Endometrium (tissue), 2 donors: Measurements from ENCODE around the gene CCDC169.
"Not testable (repeated sequence)": the region's sequence is repeated elsewhere in the genome, so short reads cannot be mapped to it uniquely, and the experiment has no call there.

Experiments used
- FAIRE-seq: peaks from 2 replicates; lab custom pipeline; 2012; peaks lifted over from hg19 to GRCh38; lab: Jason Lieb, UNC
- donor health status: control.
- donor health status: control.

Gene CCDC169

GRCh38 chr13:36297366-36298338 is at the start of gene CCDC169:
TSS of gene CCDC169 (minus strand) at chr13:36297814. CDS start at chr13:36297719, 95 bp downstream.
- no peak for FAIRE-seq

DNA sequence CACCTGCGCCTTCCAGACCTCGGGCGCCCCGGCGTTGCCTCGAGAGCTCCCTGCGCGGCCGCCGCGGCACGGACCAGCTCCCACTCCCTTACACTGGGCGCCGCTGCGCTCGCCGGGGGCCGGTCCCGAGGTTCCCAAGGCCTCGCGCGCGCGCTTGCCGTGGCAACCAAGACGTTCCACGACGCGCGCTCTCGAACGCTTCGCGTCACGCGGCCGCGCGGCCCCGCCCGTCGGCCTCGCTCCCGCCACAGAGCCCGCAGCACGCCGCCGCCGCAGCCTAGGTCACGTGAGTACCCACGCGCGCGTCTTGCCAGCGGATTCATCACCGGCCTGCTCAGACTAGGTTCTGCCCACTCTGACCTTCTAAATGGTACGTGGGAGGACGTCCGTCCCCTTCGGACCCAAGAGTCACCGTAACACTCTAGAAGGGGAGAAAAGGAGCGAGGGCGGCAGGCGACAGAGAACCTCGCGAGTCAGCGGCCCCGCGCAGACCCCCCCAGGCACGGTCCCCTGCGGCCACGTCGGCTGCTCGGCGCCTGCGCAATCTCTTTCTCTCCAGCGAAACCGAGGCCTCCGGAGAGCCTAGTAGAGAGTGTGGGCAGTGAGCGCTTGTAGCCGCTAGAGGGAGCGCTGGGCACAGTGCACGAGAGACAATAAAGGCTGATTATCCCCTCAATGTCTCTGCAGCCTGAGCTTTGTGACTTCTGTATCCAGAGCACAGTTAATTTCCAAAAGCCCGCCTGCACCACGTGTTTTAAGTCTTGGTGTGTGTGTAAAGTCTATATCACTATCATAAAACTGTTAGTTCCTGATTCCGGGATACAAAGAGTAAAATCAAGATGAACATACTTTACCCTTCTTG is 48.8 kb upstream of the CCDC169 start, which contains the start of gene SPART:
SPART (minus strand) TSS at position 173 of the 862 bp plus-strand sequence. CDS start 10,564 bp downstream, outside the sequence.
- FAIRE-seq = peak; percentile 86

DNA sequence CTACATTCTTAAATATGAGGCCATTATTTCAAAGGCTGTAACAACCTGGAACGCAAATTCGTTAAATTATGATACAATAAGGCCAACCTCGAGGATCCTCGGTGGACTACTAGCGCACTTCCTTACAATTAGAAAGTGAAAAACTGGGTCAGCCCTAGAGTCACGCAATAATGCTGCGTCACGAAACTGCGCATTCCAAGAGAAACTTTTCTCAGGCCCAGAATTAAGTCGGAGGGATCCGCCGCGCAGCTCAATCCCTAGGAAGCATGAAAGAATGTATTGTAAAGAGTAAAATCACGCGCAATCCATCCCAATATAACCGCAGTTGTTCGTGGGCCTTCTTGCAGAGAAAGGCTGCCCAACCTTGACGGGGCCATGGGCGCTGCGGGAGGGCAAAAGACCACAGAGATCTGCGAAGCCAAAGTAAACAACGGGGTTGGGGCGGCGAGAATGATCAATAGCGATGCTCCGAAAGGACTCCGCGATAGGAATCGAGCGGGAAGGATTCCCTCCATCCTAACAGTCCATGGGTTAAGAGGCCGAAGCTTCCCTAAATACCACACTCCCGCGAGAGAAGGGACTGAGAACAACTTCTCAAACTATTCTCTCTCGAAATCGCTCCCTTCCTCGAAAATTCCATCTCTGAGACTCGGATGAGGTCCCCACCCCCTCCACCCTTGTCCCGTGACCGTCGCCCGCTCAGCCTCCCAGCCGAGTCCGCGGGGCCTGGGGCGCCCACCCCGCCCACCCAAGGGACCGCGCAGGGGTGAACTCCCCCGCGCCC is 48.0 kb upstream of the CCDC169 start:
- FAIRE-seq = no peak

- FAIRE-seq = no peak
Observed at GRCh38 chr13:36344886-36345437, 47.3 kb upstream of the CCDC169 start.

DNA sequence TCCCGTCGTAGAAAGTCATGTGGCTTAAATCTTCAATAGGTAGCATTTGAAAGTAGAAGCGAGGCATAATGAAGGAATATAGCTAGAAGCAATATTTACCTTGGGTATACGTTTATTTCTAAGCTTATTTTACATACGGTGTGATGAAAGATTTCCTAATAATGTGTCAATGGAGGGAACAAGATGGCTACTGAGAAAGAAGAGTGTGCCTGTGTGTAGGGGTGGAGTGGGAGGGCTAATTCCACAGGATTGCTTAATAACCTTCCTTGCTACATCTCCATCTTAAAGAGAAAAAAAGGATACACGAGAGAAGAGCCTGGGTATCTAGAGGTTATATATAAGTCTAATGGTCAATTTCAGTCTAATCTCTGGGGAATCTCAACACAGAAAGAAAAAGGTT is 46.6 kb upstream of the CCDC169 start:
- FAIRE-seq = no peak

- FAIRE-seq = no peak
Observed at GRCh38 chr13:36343766-36344165, 46.2 kb upstream of the CCDC169 start.

DNA sequence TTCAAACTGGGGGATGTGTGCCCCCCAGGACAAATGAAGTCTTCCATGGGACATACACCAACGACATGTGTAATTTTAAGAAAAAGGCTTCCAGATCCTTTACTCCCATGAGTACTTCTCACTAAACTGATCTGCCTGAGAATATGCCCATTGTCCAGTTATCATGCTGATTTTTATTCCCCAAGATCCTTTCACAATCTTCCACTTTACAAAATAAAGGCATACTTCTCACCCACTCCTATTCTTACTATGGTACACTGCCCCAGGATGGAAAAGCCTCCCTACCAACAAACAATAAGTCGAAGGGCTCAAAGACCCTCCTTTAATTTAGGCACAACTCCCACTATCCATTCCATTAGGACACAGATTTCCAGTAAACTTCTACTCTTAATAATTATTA is 45.1 kb upstream of the CCDC169 start:
- FAIRE-seq = no peak

DNA sequence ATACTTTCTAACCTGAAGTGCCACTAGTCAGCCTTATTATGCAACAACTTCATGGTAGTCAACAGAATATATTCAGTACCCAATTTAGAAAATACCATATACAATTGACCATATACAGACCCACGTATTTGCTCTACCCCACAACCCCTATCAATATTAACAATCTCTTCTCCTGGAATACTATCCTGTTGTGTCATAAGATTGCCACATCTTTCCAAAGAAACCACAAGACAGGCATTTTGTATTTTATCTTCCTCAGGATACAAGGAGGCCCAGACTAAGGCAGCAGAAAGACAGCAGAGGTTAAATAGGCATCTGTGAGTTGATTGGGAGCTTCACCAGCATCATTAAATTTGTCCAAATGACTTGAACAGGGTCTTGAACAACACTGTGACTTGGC is 44.1 kb upstream of the CCDC169 start:
- no peak for FAIRE-seq

DNA sequence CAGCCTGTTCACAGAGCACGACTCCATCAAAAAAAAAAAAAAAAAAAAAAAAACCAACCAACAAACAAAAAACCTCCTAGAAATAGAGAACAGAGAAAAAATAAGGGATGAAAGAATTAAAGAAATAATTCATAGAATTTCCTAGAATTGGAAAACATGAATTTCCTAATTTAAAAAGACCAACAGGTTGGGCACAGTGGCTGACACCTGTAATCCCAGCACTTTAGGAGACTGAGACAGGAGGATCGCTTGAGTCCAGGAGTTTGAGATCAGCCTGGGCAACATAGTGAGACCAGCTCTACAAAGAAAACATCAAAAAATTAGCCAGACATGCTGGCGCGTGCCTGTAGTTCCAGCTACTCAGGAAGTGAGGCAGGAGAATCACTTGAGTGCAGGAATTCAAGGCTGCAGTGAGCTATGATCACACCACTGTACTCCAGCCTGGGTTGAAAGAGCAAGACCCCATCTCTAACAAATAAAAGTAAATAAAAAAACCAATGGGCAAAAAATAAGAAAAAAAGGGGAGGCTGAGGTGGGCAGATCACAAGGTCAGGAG is 42.1 kb upstream of the CCDC169 start:
- no peak for FAIRE-seq

- FAIRE-seq = no peak
Observed at GRCh38 chr13:36337938-36338641, 40.5 kb upstream of the CCDC169 start.

DNA sequence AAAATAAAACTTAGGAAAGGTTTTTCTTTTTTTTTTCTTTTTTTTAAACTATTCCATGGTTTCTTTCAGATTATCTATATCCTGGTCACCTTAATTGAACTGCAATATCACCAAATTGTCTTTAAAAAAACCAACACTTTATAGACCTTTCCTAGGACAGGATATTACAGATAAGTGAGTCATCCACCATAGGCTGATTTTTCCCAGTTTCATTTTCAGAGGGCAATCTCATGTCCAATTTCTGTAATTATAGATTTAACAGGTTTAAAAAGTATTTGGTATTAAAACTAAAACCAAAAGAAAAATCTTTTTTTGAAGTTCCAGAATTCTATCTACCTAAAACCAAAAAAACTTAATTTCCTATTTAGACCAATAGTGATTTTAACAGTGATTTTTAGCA is 35.4 kb upstream of the CCDC169 start:
- peak; percentile 54 for FAIRE-seq

DNA sequence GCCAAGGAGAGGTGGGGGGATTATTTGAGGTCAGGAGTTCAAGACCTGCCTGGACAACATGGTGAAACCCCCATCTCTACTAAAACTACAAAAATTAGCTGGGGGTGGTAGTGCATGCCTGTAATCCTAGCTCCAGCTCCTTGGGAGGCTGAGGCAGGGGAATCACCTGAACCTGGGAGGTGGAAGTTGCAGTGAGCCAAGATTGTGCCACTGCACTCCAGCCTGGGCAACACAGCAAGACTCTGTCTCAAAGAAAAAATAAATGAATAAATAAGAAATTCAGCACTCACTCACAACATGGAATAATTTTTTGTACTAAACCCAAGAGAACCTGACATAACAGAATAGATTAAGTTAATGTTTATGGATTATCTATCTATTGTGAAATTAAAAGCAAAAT is 34.6 kb upstream of the CCDC169 start:
- not testable (repeated sequence) for FAIRE-seq

DNA sequence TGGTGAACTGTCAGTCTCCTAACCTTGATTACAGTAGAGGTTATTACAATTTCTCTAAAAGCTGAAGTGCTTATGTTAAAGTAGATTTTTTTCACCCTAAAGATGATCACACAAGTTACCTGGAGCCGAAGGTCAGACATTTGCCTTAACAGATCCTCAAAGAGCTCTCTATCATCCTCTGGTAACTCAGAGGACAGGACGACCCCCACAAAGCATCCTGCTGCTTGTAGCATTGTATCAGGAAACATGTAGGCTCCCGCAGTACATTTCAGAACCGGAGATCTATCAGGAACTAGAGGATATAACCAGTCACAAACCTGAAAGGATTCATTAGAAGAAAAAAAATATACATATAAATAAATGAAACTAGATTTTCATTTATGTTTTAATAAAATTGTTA is 33.7 kb upstream of the CCDC169 start:
- no peak for FAIRE-seq

GRCh38 chr13:36329361-36329760 is 31.7 kb upstream of the CCDC169 start:
- no peak for FAIRE-seq

DNA sequence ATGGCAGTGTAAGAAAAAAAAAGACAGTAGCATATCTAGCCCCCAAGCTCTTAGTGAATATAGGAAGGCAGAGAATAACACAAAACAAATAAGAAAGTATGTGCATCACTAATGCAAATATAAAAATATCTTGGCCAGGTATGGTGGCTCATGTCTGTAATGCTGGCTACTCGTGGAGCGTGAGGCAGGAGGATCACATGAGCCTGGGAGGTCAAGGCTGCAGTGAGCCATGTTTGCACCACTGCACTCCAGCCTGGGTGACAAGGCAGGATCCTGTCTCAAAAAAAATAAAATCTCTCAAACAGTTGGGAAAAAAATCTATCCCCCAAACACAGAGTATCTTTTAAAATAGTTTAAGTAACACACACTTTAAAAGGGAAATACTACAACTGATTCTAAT is 31.2 kb upstream of the CCDC169 start:
- no peak for FAIRE-seq

DNA sequence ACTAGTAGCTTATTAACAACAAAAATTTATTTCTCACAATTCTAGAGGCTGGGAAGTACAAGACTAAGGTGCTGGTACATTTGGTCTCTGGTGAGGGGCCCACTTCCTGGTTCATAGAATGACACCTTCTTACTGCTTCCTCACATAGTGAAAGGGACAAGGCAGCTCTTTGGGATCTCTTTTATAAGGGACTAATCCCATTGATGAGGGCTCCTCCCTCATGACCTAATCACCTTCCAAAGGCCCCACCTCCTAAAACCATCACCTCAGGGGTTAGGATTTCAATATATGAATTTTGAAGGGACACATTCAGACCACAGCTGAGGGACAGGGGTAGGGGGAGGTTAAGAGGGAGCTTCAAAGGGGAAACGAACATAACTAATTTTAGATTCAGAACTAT is 28.3 kb upstream of the CCDC169 start:
- FAIRE-seq = no peak

- not testable (repeated sequence) for FAIRE-seq
Observed at GRCh38 chr13:36324881-36325280, 27.3 kb upstream of the CCDC169 start.

GRCh38 chr13:36323951-36324566 is 26.4 kb upstream of the CCDC169 start:
- no peak for FAIRE-seq

DNA sequence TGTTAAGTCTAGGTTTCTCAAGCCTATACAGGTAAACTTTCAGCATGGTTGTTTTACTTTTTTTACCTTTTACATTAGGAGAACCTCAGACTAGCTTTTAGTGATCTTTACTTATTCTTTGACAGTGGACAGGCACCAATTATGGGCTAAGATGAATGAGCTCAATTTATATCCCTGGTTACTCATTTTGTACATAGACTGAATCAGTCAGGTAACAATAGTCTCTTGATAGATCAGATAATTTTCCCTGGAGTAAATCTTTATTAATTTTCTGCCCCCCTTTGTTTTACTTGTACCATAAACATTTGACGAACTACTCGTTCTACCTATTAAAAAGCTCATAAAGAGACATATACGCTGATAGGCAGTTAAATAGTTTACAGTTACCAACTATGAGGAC is 25.8 kb upstream of the CCDC169 start:
- FAIRE-seq = no peak

DNA sequence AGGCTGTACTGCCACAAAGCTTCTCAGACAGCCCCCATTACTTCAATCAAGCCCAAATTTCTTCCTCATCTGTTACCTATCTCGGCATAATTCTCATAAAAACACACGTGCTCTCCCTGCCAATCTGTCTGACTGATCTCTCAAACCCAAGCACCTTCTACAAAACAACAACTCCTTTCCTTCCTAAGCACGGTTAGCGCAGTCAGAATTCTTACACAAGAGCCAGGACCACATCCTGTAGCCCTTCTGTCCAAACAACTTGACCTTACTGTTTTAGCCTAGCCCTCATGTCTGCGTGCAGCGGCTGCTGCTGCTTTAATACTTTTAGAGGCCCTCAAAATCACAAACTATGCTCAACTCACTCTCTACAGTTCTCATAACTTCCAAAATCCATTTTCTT is 22.2 kb upstream of the CCDC169 start:
- not testable (repeated sequence) for FAIRE-seq
